Measurements from ENCODE around the gene PDGFC.

DNA sequence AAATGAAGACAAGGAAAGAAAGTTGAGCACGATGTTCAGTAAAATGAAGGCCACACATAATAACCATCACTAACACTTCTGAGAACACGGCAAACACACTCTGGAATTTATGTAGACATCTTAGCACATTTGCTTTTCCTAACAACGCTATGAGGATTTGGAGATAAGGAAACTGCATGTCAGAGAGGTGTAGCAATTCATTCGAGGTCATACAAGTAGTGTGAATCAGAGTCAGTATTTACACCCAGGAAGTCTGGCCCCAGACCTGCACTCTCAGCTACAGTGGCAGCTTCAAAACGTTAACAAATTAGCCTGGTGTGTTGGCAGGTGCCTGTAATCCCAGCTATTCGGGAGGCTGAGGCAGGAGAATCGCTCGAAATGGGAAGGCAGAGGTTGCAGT, 253.4 kb downstream of the PDGFC start:
- TF ChIP-seq RAD21 (IDR thresholded peaks at IDR 0.05; ENCODE audit: low read depth) (no peak), POLR2AphosphoS5 (IDR thresholded peaks at IDR 0.05; ENCODE audit: low read depth, low read length) (no peak), POLR2A (IDR thresholded peaks at IDR 0.05; ENCODE audit: borderline replicate concordance, extremely low read depth, insufficient read depth, insufficient read length) (no peak), SP1 (IDR thresholded peaks at IDR 0.05; ENCODE audit: low read depth) (no peak), EZH2phosphoT487 (IDR thresholded peaks at IDR 0.05; ENCODE audit: borderline replicate concordance) (no peak), EZH2 (IDR thresholded peaks at IDR 0.05) (no peak), CBX3 (IDR thresholded peaks at IDR 0.05; ENCODE audit: low read depth) (no peak)
- TF ChIP-seq, protein P1, sequence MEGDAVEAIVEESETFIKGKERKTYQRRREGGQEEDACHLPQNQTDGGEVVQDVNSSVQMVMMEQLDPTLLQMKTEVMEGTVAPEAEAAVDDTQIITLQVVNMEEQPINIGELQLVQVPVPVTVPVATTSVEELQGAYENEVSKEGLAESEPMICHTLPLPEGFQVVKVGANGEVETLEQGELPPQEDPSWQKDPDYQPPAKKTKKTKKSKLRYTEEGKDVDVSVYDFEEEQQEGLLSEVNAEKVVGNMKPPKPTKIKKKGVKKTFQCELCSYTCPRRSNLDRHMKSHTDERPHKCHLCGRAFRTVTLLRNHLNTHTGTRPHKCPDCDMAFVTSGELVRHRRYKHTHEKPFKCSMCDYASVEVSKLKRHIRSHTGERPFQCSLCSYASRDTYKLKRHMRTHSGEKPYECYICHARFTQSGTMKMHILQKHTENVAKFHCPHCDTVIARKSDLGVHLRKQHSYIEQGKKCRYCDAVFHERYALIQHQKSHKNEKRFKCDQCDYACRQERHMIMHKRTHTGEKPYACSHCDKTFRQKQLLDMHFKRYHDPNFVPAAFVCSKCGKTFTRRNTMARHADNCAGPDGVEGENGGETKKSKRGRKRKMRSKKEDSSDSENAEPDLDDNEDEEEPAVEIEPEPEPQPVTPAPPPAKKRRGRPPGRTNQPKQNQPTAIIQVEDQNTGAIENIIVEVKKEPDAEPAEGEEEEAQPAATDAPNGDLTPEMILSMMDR (IDR thresholded peaks at IDR 0.05 in 2 of 3, conservative IDR thresholded peaks at IDR 0.05 in 1 of 3; ENCODE audit: borderline replicate concordance in 1 of 3, insufficient read depth in 1 of 3, low read depth in 2 of 3, low read length in 2 of 3) = no peak
- TF ChIP-seq, protein P2, sequence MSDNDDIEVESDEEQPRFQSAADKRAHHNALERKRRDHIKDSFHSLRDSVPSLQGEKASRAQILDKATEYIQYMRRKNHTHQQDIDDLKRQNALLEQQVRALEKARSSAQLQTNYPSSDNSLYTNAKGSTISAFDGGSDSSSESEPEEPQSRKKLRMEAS (IDR thresholded peaks at IDR 0.05) = no peak
- TF ChIP-seq, protein P3, sequence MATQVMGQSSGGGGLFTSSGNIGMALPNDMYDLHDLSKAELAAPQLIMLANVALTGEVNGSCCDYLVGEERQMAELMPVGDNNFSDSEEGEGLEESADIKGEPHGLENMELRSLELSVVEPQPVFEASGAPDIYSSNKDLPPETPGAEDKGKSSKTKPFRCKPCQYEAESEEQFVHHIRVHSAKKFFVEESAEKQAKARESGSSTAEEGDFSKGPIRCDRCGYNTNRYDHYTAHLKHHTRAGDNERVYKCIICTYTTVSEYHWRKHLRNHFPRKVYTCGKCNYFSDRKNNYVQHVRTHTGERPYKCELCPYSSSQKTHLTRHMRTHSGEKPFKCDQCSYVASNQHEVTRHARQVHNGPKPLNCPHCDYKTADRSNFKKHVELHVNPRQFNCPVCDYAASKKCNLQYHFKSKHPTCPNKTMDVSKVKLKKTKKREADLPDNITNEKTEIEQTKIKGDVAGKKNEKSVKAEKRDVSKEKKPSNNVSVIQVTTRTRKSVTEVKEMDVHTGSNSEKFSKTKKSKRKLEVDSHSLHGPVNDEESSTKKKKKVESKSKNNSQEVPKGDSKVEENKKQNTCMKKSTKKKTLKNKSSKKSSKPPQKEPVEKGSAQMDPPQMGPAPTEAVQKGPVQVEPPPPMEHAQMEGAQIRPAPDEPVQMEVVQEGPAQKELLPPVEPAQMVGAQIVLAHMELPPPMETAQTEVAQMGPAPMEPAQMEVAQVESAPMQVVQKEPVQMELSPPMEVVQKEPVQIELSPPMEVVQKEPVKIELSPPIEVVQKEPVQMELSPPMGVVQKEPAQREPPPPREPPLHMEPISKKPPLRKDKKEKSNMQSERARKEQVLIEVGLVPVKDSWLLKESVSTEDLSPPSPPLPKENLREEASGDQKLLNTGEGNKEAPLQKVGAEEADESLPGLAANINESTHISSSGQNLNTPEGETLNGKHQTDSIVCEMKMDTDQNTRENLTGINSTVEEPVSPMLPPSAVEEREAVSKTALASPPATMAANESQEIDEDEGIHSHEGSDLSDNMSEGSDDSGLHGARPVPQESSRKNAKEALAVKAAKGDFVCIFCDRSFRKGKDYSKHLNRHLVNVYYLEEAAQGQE (IDR thresholded peaks at IDR 0.05; ENCODE audit: low read depth) = no peak
